Immature natural killer cell (primary cell): Measurements from ENCODE around the gene TPRG1. TPM values are rescaled to one million over a fixed set of nuclear protein-coding genes. Genes with fewer than 3 reads are reported as not detected.

Experiments used
- DNase-seq, 3 donors: peaks; one replicate each; pipeline ENCODE4 v3.0.0; 2022; ENCODE audit warnings: mixed read lengths in 1 of 3
- H3K27ac Mint-ChIP-seq, 6 donors: one replicate each; pipeline ENCODE4 v1.8.0; 2020; ENCODE audit warnings: mixed read lengths in 6 of 6, mild to moderate bottlenecking in 5 of 6, inconsistent platforms in 4 of 6, moderate library complexity in 3 of 6
- H3K27me3 Mint-ChIP-seq, 3 donors: one replicate each; pipeline ENCODE4 v1.8.0; 2020 to 2021; ENCODE audit warnings: low read depth in 3 of 3, mild to moderate bottlenecking in 3 of 3, mixed read lengths in 3 of 3, moderate library complexity in 3 of 3, inconsistent platforms in 1 of 3
- H3K36me3 Mint-ChIP-seq, 3 donors: one replicate each; pipeline ENCODE4 v1.8.0; 2020; ENCODE audit warnings: mixed read lengths in 3 of 3, inconsistent platforms in 2 of 3, mild to moderate bottlenecking in 2 of 3
- H3K4me1 Mint-ChIP-seq, 2 donors: one replicate each; pipeline ENCODE4 v1.8.0; 2020; ENCODE audit warnings: inconsistent platforms in 2 of 2, mild to moderate bottlenecking in 2 of 2, mixed read lengths in 2 of 2, moderate library complexity in 1 of 2
- H3K4me3 Mint-ChIP-seq, 5 donors: one replicate each; pipeline ENCODE4 v1.8.0; 2020; ENCODE audit warnings: mild to moderate bottlenecking in 5 of 5, mixed read lengths in 5 of 5, inconsistent platforms in 3 of 5, moderate library complexity in 3 of 5
- H3K9me3 Mint-ChIP-seq, 6 donors: one replicate each; pipeline ENCODE4 v1.8.0; 2020; ENCODE audit warnings: mild to moderate bottlenecking in 6 of 6, mixed read lengths in 6 of 6, inconsistent platforms in 4 of 6, moderate library complexity in 3 of 6
- polyA plus RNA-seq, 3 donors: library from polyadenylated mRNA; unstranded; fragments of 300-500 nt; fragmentation: Illumina TruSeq; gene quantifications; one replicate each; pipeline ENCODE4 v1.2.3, GENCODE V29; 2021

Gene TPRG1
- polyA plus RNA-seq, 3 donors from 2014 or later, result 0.38 to 6.0 TPM; not detected in 1

DNA sequence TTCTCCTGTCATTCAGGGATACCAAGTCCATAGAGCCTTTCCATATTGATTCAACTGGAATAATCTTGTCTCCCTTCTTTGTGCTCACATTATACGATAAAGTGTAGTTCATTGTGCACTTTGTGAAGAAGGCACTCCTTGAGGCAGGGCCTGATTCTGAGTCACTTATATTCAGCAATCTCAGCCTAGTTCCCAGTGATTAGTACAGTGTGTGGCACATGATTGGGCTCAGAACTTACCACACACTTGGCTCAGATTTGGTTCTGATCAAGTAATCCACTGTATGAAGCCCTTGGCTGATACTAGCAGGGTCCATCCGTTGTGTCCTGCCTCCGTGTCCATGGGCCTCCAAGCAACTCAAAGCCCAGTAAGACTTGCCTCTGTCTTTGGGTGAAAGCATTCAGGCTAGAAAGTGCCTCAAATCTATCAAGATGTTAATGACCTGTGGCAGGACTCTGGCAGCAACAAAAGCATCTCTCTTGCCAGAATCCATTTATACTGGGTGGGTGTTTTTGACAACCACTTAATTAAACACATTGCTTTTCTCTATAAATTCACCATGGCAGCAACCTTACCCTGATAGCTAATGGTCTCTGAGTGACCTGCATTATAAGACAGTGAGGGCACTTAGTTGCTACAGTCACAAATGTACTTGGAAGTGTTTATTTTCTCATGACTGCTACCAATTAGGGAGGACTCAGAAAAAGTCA, 51.3 kb downstream of the TPRG1 start:
- Mint-ChIP-seq H3K4me1 (no peaks in the 10 kb centered on the region), H3K9me3 (peaks cover 0 to 2% (median 0%) of the 10 kb centered on the region in 6 donors), H3K4me3 (no peak overlapping the region), H3K27ac (no peak overlapping the region), H3K36me3 (peaks cover 0 to 7% (median 0%) of the 10 kb centered on the region in 3 donors), H3K27me3 (peaks cover 0 to 2% (median 2%) of the 10 kb centered on the region in 3 donors)
- no peak for DNase-seq

DNA sequence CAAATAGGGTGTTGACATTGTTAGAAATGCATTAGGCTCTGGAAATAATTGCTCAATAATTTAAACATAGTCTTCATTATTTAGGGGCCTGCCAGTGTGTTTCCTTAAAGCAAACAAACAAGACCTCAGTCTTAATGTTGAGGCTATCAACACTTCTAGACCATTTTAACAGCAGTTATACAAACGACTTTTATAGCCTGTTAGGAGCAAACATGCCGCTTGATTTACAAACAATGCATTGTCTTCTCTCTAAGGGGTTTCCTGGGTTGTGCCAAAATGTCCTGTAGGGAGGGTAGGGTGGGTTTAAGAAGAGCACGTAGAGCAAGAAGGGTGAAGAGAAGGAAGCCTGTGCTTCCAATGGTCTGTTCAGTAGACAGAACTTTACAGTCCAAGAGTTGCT, 53.7 kb downstream of the TPRG1 start:
- peaks cover 0 to 2% (median 0%) of the 10 kb centered on the region in 6 donors for H3K9me3 Mint-ChIP-seq
- no peak overlapping the region for H3K4me3 Mint-ChIP-seq
- H3K36me3 Mint-ChIP-seq, result no peaks in the 10 kb centered on the region
- no peak for DNase-seq
- H3K4me1 Mint-ChIP-seq, result no peaks in the 10 kb centered on the region
- H3K27ac Mint-ChIP-seq, result no peak overlapping the region
- peaks cover 0 to 2% (median 2%) of the 10 kb centered on the region in 3 donors for H3K27me3 Mint-ChIP-seq

DNA sequence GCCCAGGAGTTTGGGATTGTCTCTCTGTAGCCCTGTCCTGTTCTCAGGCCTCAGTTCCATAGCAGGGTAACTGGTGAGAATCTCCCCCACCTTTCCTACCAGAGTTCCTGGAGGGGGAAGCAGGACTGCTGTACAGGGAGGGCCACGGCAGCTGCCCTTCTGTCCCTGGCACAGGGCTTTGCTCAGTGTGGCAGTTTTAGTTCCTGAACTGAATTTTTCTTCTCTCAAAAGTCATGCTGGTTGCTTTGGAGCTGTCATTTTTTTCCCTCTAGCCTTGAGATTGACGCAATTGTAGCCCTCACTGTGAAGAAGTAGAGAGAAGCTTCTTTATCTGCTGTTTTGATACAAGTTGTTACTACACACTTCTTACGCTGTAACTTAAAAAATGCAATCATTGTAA, 55.5 kb downstream of the TPRG1 start:
- Mint-ChIP-seq H3K4me3 (no peak overlapping the region), H3K9me3 (peaks cover 0 to 2% (median 0%) of the 10 kb centered on the region in 6 donors), H3K27me3 (peaks cover 0 to 2% (median 2%) of the 10 kb centered on the region in 3 donors), H3K27ac (no peak overlapping the region), H3K36me3 (no peaks in the 10 kb centered on the region), H3K4me1 (no peaks in the 10 kb centered on the region)
- no peak for DNase-seq

DNA sequence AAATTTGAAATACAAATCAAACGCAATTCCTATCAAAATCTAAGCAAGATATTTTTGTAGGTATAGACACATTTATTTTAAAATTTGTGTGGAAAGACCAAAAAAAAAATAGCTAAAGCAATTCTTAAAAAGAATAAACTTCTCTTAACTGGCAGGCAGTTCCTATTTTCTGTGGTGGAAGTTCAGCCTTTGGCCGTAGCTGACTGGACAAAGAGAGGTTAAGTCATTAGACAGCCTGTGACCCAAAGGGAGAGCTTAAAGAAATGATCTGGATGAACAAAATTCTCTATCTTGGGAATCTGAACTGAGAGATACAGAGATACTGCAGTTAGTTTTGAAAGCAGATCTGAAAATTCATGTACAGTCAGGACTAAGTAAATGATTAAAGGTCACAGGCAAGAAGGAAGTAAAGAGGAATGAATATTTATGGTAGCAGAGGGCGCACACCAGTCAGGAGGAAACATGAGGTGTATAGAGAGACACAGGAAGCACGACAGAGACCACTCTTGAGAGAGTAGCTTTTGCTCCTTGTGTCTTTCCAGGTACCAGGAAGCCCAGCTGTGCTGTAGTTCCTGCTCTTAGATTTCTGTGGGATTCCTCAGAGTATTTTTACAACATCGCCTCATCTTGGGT, 57.5 kb downstream of the TPRG1 start:
- H3K9me3 Mint-ChIP-seq, result no peaks in the 10 kb centered on the region
- DNase-seq, result no peak
- H3K4me3 Mint-ChIP-seq, result no peak overlapping the region
- peaks cover 1 to 5% (median 2%) of the 10 kb centered on the region in 3 donors for H3K27me3 Mint-ChIP-seq
- no peak overlapping the region for H3K27ac Mint-ChIP-seq
- no peaks in the 10 kb centered on the region for H3K4me1 Mint-ChIP-seq
- H3K36me3 Mint-ChIP-seq, result no peaks in the 10 kb centered on the region

DNA sequence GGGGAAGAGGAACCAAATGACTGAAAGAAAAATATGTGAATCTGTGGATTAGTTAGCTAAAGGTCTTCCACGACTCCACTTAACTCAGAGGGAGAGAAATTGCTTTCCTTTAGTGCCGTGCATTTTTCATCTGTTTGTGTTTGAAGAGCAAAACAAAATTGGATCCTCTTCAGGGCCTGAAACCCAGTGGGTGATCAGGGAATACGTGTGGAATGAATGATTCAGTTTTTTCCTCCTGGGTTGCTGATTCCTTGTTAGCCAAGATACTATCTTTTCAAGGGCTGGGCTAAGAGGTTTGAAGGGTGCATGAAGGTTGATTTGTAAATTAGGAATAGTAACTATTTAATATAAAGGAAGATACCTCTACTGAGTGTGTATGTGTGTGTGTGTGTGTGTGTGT, 61.0 kb downstream of the TPRG1 start:
- Mint-ChIP-seq H3K4me1 (no peaks in the 10 kb centered on the region), H3K9me3 (no peaks in the 10 kb centered on the region), H3K27me3 (peaks cover 0 to 6% (median 3%) of the 10 kb centered on the region in 3 donors), H3K36me3 (no peaks in the 10 kb centered on the region), H3K27ac (no peak overlapping the region), H3K4me3 (no peak overlapping the region)
- no peak for DNase-seq

DNA sequence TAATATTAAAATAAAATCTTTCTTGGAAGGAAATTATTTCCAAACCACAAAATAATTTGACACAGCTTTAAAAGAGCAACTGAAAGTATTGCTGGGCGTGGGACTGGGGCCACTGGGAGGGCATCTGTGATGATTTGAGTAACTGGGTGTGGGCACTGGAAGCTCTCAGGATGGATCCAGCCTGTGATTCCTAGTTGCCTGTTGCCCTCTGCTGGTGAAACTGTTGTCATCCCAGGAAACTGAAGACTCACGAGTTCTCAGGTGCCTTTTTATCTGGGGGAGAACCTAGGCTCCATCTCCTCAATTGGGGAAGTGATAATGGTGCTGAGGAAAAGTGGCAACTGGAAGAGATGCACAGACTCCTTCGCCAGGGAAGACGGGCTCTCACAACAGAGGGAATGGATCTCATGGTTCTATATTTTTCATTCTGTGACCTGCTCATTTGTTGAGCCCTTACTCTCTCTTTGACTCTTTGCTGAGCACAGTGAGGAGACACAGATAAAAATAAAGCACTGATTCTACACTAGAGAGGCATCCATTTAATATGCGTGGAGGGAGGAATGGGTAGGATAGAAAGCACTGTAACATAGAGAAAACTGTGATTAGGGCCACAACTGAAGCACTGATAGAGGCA, 61.6 kb downstream of the TPRG1 start:
- H3K27ac Mint-ChIP-seq, result no peak overlapping the region
- H3K27me3 Mint-ChIP-seq, result peaks cover 0 to 6% (median 3%) of the 10 kb centered on the region in 3 donors
- H3K36me3 Mint-ChIP-seq, result no peaks in the 10 kb centered on the region
- no peak overlapping the region for H3K4me3 Mint-ChIP-seq
- no peak for DNase-seq
- no peaks in the 10 kb centered on the region for H3K9me3 Mint-ChIP-seq
- no peaks in the 10 kb centered on the region for H3K4me1 Mint-ChIP-seq

DNA sequence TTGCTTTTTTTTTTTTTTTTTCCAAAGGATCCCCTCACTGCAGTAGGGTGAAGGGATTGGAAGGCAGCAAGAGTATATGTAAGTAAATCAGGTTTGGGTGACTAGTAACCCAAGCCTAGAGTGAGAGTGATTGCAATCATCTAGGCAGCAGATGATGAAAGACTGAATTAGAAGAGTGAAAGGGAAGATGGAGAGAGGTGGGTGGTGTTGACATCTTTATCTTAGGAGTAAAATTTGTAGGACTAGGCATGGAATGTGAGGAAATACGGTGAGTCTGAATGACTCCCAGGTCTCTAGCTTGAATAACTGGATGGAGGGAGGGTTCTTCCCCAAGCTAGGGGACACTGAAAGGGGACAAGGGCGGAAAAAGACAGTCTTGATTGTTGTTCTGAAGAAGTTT, 63.4 kb downstream of the TPRG1 start:
- H3K27ac Mint-ChIP-seq, result no peak overlapping the region
- no peak for DNase-seq
- no peaks in the 10 kb centered on the region for H3K4me1 Mint-ChIP-seq
- H3K9me3 Mint-ChIP-seq, result peaks cover 0 to 2% (median 0%) of the 10 kb centered on the region in 6 donors
- H3K36me3 Mint-ChIP-seq, result peaks cover 0 to 8% (median 0%) of the 10 kb centered on the region in 3 donors
- H3K27me3 Mint-ChIP-seq, result peaks cover 2 to 9% (median 7%) of the 10 kb centered on the region in 3 donors
- H3K4me3 Mint-ChIP-seq, result no peak overlapping the region

DNA sequence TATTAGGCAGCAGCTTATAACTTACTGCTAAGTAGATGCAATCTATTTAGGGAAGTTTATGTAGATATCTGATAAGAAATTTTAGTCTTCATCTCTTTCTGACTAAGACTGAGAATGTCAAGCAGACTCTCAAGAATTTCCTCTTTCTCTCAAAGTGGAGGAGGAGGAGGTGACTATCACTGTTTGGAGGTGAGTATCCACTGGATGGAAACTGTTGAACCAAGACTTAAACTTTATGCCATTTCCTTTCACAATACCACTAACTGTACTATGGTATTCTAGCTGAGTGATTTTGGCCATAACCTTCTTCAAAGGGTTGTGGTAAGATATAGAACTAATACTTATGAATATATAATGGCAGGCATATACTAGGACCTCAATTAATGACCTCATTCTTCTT, 64.6 kb downstream of the TPRG1 start:
- no peak for DNase-seq
- Mint-ChIP-seq H3K4me1 (no peaks in the 10 kb centered on the region), H3K27ac (no peak overlapping the region)

DNA sequence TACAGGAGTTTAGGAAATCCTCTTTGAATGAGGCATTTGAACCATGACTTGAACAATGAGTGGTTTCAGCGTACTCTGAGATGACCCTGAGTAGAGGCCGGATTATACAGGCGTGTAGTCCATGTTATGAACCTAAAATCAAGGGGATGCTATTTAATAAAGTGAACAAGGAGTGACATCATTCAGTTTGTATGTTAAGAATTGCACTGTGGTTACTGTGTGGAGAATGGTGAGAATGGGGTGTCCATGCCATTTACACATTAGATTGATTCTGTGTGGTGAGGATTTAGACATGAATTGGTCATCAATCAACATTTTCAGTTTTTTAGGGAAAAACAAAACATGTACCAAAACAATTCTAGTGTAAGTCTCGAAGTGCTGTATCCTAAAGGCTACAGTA, 65.8 kb downstream of the TPRG1 start:
- Mint-ChIP-seq H3K27ac (no peak overlapping the region), H3K4me1 (no peaks in the 10 kb centered on the region), H3K27me3 (peaks cover 2 to 10% (median 6%) of the 10 kb centered on the region in 3 donors)

More for the DNA sequence above, 64.6 kb downstream of the TPRG1 start:
- Mint-ChIP-seq H3K9me3 (peaks cover 0 to 2% (median 0%) of the 10 kb centered on the region in 6 donors), H3K27me3 (peaks cover 2 to 9% (median 7%) of the 10 kb centered on the region in 3 donors), H3K4me3 (no peak overlapping the region), H3K36me3 (peaks cover 0 to 8% (median 0%) of the 10 kb centered on the region in 3 donors)

DNA sequence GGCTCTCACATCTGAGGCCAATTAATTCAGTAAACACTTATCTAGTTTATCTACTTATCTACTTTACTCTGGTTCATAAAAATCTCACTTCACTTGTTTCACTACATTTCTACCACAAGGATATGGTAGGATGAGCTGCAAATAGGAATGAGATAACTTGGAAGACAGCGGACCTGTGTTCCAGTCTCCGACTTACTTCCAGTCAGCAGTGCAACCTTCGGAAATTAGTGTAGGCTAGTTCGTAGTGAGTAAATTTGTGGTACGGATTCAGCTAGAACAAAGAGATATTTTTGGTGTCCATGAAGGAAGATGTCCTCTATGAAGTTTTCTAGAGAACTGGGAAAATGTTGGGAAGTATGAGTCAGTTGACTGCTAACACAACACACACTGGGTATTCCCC, 66.3 kb downstream of the TPRG1 start:
- Mint-ChIP-seq H3K4me1 (no peaks in the 10 kb centered on the region), H3K27me3 (peaks cover 2 to 10% (median 4%) of the 10 kb centered on the region in 3 donors), H3K4me3 (no peak overlapping the region), H3K9me3 (peaks cover 0 to 3% (median 1%) of the 10 kb centered on the region in 6 donors), H3K36me3 (peaks cover 0 to 11% (median 0%) of the 10 kb centered on the region in 3 donors), H3K27ac (no peak overlapping the region)
- no peak for DNase-seq

More for the DNA sequence above, 65.8 kb downstream of the TPRG1 start:
- no peak for DNase-seq
- peaks cover 0 to 2% (median 0%) of the 10 kb centered on the region in 6 donors for H3K9me3 Mint-ChIP-seq
- H3K4me3 Mint-ChIP-seq, result no peak overlapping the region
- peaks cover 0 to 8% (median 0%) of the 10 kb centered on the region in 3 donors for H3K36me3 Mint-ChIP-seq

DNA sequence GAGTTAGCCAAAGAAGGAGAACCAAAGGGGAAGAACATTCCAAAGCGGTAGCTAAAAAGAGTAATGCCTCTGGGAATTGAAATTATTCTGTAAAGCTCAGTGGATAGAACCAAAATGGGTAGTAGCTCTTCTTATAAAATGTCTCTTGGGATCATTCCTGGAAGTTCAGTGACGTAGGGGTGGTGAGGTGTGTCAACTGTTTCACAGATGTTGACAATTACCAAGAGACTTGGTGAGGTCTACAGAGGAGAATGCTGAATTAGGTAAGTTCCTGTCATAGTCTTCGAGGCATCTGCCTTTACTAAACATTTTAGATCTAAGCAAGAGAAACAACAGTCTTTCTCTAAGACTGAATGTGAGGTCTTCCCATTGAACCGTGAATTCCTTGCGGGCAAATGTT, 67.8 kb downstream of the TPRG1 start:
- no peak for DNase-seq
- H3K27ac Mint-ChIP-seq, result no peak overlapping the region
- peaks cover 0 to 17% (median 0%) of the 10 kb centered on the region in 3 donors for H3K36me3 Mint-ChIP-seq
- no peak overlapping the region for H3K4me3 Mint-ChIP-seq
- H3K9me3 Mint-ChIP-seq, result peaks cover 0 to 9% (median 5%) of the 10 kb centered on the region in 6 donors
- no peaks in the 10 kb centered on the region for H3K4me1 Mint-ChIP-seq
- H3K27me3 Mint-ChIP-seq, result peaks cover 2 to 9% (median 4%) of the 10 kb centered on the region in 3 donors

DNA sequence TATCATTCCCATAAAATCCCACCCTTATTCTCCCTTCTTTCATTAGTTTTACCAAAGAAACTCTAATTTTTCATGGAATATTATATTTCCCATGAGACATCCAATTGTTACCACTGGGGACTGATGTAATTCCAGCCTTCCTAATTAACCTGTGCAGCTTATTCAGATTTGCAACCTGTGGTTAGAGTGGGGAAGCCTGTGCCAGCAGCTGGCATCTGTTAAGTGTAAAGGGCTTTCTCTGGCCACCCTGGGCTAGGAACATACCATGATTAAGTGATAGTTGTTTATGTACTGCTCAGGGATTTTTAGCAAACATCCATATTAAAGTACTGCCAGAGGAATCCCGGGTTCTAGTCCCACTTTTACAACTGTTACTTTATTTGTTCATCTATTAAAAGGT, 78.2 kb downstream of the TPRG1 start:
- Mint-ChIP-seq H3K27me3 (peaks cover 0 to 2% (median 0%) of the 10 kb centered on the region in 3 donors), H3K4me3 (no peak overlapping the region), H3K9me3 (peaks cover 0 to 8% (median 2%) of the 10 kb centered on the region in 6 donors), H3K36me3 (no peaks in the 10 kb centered on the region), H3K27ac (no peak overlapping the region), H3K4me1 (no peaks in the 10 kb centered on the region)
- no peak for DNase-seq

DNA sequence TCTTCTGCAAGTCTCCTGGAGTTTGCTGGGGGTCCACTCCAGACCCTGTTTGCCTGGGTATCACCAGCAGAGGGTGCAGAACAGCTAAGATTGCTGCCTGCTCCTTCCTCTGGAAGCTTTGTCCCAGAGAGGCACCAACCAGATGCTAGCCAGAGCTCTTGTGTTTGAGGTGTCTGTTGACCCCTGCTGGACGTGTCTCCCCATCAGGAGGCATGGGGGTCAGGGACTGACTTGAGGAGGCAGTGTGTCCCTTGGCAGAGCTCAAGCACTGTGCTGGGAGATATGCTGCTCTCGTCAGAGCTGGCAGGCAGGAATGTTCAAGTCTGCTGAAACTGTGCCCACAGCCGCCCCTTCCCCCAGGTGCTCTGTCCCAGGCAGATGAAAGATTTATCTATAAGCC, 86.5 kb downstream of the TPRG1 start:
- Mint-ChIP-seq H3K27ac (no peak overlapping the region), H3K4me3 (no peak overlapping the region), H3K4me1 (no peaks in the 10 kb centered on the region), H3K9me3 (peaks cover 0 to 8% (median 3%) of the 10 kb centered on the region in 6 donors), H3K27me3 (peaks cover 0 to 4% (median 4%) of the 10 kb centered on the region in 3 donors), H3K36me3 (no peaks in the 10 kb centered on the region)
- no peak for DNase-seq
